ENCODE results near the gene PAXX.

PAXX gene

GRCh38 chr9:136991993-136992818 lies at the start of gene PAXX:
PAXX (plus strand) TSS chr9:136992422; CDS start chr9:136992444, 22 bp downstream.
- TF ChIP-seq, protein P1, sequence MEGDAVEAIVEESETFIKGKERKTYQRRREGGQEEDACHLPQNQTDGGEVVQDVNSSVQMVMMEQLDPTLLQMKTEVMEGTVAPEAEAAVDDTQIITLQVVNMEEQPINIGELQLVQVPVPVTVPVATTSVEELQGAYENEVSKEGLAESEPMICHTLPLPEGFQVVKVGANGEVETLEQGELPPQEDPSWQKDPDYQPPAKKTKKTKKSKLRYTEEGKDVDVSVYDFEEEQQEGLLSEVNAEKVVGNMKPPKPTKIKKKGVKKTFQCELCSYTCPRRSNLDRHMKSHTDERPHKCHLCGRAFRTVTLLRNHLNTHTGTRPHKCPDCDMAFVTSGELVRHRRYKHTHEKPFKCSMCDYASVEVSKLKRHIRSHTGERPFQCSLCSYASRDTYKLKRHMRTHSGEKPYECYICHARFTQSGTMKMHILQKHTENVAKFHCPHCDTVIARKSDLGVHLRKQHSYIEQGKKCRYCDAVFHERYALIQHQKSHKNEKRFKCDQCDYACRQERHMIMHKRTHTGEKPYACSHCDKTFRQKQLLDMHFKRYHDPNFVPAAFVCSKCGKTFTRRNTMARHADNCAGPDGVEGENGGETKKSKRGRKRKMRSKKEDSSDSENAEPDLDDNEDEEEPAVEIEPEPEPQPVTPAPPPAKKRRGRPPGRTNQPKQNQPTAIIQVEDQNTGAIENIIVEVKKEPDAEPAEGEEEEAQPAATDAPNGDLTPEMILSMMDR (IDR thresholded peaks at IDR 0.05; ENCODE audit: extremely low read depth, missing control alignments) = no peak
- peak; percentile 100 for DNase-seq (ENCODE audit: low spot score)

- TF ChIP-seq, protein P1 (IDR thresholded peaks at IDR 0.05; ENCODE audit: extremely low read depth, missing control alignments) = no peak
- no peak for DNase-seq (ENCODE audit: low spot score)
Measured at GRCh38 chr9:136942881-136943230, 49.4 kb upstream of the PAXX start.

DNA sequence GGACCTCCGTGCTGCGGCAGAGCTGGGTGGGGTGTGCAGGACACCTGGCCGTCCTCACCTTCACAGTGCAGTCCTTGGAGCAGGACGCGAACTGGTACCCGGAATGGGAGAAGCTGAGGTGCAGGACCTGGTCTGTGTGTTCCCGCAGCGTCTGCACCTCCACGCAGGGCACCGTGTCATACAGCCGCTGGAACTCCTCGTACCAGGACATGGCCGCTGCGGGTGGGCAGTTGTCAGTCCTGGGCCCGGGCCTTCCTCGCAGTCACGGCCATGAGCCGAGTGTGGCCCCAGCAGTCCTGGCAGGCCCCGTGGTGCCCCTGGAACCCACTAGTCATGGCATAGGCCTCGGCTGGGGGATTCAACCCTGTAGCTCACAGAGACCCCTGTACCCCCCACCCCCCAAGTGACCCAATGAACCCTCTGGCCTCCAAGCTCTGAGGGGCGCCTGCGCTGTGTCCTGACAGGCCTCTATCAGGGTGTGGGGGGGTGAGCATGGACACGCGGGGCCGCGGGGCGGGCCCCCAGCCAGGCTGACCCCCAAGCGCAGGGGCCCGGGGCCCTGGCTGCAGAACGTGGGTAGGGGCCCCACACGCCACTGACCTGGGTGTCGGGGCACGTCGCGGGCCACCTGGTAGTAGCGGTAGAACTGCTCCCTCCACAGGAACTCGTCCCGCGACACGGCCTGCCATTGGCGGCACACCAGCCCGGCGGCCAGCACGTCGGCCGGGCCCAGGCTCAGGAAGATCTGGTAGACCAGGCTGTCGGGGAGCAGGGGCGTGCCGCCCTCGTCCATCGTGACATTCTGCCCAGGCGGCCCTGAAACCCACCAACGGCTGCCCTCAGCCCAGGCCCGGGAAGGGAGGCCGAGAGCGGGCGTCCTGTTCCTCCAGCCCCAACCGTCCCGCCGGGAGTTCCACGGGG lies 48.7 kb upstream of the PAXX start:
- TF ChIP-seq, protein P1 (IDR thresholded peaks at IDR 0.05; ENCODE audit: extremely low read depth, missing control alignments) = no peak
- peak; percentile 84 for DNase-seq (ENCODE audit: low spot score)

DNA sequence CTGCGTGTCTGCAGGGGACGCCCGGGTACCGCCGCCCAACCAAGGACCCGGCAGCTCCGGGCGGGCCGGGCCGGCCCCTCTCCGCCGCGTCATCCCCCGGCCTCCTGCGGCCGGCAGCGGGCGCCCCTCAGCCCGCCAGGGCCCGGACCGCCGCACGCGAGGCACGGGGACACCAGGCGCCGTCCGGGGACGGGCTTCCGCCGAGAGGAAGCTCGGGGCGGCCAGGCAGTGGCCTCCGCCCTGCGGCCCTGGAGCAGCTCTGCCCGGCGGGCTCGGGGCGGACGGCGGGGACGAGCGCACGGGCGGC lies 48.1 kb upstream of the PAXX start:
- TF ChIP-seq, protein P1 (IDR thresholded peaks at IDR 0.05; ENCODE audit: extremely low read depth, missing control alignments) = peak; percentile 24
- peak; percentile 93 for DNase-seq (ENCODE audit: low spot score)

- DNase-seq (ENCODE audit: low spot score) = peak; percentile 100
- TF ChIP-seq, protein P1 (IDR thresholded peaks at IDR 0.05; ENCODE audit: extremely low read depth, missing control alignments) = peak; percentile 89
Measured at GRCh38 chr9:136944519-136945332, 47.5 kb upstream of the PAXX start, which contains the start of the genes C8G and FBXW5. C8G (plus strand) TSS chr9:136945243; CDS start chr9:136945321, 78 bp downstream. FBXW5 (minus strand) TSS chr9:136944738; CDS start chr9:136944083, 655 bp downstream.

DNA sequence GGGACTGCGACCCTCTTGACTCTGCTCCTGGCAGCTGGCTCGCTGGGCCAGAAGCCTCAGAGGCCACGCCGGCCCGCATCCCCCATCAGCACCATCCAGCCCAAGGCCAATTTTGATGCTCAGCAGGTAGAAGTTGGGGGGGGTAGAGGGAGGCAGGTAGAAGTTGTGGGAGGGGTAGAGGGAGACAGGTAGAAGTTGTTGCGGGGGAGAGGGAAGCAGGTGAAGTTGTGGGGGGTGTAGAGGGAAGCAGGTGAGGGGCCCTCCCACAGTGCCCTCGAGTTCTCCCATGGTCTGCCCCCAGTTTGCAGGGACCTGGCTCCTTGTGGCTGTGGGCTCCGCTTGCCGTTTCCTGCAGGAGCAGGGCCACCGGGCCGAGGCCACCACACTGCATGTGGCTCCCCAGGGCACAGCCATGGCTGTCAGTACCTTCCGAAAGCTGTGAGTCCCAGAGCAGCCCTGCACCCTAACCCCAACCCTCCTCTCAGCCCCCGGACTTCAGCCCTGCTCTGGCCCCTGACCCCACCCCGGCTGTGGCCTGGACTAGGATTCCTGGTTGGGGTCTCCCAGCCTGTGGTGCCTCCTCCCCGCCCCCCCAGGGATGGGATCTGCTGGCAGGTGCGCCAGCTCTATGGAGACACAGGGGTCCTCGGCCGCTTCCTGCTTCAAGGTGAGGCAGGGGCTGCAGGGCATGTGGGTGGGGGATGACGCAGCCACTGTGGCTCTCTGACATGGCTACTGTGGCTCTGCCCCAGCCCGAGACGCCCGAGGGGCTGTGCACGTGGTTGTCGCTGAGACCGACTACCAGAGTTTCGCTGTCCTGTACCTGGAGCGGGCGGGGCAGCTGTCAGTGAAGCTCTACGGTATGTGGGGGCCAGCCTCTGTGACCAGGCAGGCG lies 46.6 kb upstream of the PAXX start:
- no peak for DNase-seq (ENCODE audit: low spot score)

More for the DNA sequence above, 46.6 kb upstream of the PAXX start:
- TF ChIP-seq, protein P1 (IDR thresholded peaks at IDR 0.05; ENCODE audit: extremely low read depth, missing control alignments) = no peak
